ENCODE data around the gene EFCAB13. TPM values are rescaled to one million over a fixed set of nuclear protein-coding genes. Genes with fewer than 3 reads are reported as not detected.

The EFCAB13 gene, protein sequence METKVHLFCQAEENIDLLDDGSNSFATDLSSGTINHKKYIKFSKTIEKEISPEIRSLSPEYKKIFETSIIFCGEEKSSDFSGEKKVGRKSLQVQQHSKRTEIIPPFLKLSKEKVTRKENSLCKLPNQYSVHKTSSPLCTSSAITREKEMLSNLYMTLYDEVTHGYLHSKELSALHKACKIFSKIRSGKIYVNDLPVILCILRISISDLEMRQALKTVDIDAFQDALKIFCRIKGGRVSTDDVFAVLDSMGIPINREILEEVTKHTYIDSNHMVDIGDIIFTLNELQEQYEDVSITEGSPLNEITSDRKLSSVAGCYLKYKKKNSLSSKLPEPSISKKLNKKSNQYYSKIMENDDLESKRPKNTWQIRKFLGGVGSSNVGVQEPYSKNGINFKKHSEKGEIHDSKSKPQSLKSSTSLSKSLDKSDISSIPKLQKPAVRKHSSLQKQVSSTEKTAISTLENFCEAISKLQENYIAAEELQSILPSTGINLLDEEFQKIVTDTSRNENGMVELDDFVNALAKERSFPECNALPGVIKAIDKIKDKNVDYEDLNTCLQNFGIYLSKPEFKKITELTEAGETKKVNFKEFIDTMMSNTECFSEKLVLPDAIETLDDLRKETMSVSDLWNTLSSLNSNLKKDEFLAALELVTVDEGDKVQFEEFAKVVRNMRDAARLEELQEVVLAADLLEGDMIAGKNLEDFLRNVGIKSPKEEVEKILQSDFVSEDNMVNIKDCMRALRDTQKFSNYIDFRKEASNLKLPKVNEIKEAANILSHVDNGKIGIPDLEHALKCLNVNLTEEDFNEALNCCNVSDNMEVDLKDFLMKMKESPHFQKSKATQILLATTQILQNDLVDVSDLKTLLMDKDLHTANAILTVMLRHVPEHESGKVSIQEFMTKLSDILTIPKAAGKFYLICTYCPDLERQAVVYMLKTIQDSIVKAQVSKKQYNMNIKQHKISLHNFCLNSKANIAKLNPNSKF
- total RNA-seq = 1 to 10 TPM; 5.7 to 6.4 TPM

DNA sequence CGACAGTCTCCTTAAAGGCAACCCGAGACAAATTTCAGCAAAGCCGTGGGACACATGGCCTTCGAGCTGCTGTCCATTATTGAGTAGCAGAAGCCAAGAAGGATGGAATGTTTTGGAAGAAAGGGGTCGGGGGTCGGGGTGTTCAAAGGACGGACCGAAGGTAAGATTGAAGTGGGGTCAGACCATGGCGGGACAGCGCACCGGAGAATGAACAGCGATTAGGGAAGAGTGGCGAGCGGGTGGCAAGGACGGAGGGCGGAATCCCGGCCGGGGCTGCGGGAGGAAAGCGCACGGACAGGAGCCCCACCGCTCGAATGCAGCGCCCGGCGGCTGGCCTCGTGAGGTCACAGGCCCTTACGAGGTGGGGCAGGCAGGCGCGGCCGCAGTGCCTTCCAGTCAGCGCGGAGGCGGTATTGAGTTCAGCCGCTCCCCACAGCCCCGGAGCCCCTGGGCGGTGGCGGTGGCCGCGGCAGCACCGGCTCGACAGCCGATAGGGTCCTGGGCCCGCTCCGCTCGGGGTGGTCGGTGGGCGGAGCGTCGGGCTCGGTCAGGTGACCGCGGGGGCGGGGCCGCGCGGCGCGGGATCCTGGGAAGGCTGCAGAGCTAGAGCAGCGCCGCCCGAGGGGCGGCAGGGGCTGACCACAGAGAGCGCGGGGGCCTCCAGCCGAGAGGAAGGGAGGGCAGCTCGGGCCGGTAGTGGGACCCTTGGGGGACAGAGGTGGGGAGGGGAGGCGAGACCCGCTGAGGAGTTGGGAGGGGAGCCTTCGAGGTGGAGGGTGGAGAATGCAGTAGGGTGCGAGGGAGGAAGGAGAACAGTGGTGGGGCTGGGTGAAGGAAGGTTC lies at the start of gene EFCAB13:
Gene EFCAB13, plus strand, starts transcription at position 574 of the 842 bp plus-strand sequence. CDS start 4,399 bp downstream, outside the sequence.
- ChIA-PET CTCF (interaction anchor here (1.0 to 1.8 kb wide), 3 partner anchors 8 to 295 kb away, joined by 3 to 5 read pairs (median 3); no protein-coding TSS in a partner anchor), POLR2A (interaction anchor here (0.6 to 1.4 kb wide), 4 partner anchors 10 to 326 kb away, joined by 3 to 6 read pairs (median 4); partner anchors contain the start of genes CDC27 and KPNB1)
- peaks cover 19% of the 10 kb centered on the region for H3K27me3 Mint-ChIP-seq
- H3K27ac Mint-ChIP-seq = peak within 1 kb of the TSS; percentile 89
- H3K4me1 Mint-ChIP-seq = peaks cover 22% of the 10 kb centered on the region
- no peaks in the 10 kb centered on the region for H3K9me3 Mint-ChIP-seq
- peak; percentile 77 for DNase-seq
- peak within 1 kb of the TSS; percentile 98 for H3K4me3 Mint-ChIP-seq
- H3K36me3 Mint-ChIP-seq (ENCODE audit: low read depth) = no peaks in the 10 kb centered on the region

DNA sequence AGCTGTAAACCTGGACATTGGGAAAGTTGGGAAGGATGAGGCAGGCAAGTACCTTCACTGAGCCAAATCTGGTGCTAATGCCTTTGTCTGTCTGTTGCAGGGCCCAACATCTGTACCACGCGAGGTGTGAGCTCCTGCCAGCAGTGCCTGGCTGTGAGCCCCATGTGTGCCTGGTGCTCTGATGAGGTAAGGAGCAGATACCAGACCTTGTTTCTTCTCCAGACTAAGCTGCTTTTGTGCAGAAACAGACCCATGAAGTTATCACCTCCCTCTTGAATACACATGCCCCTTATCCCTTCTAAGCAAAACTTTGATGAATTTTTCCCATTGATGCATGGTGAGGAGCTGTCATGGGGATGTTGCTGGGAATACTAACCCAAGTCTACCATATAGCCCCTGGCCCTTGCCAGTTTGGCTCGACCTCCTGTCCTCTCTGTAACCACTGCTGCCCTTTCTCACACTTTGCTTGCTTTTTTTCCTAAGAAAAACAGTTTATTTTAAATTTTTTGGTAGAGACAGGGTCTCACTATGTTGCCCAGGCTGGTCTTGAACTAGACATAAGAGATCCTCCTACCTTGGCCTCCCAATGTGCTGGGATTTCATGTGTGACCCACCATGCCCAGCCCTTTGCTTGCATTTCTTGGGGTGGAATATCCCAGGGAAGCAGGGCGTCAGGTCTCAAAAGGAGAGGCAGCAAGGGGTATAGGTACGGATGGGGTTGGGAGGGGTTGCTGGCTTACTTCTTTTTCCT lies 49.3 kb upstream of the EFCAB13 start:
- Mint-ChIP-seq H3K4me1 (peaks cover 7% of the 10 kb centered on the region), H3K9me3 (peaks cover 2% of the 10 kb centered on the region), H3K27ac (no peak overlapping the region), H3K36me3 (ENCODE audit: low read depth) (peaks cover 1% of the 10 kb centered on the region), H3K4me3 (no peak overlapping the region), H3K27me3 (peaks cover 16% of the 10 kb centered on the region)
- ChIA-PET POLR2A (no interaction called here), CTCF (interaction anchor here (0.7 kb wide), 1 partner anchor 42 kb away, joined by 5 read pairs; no protein-coding TSS in a partner anchor)
- no peak for DNase-seq

DNA sequence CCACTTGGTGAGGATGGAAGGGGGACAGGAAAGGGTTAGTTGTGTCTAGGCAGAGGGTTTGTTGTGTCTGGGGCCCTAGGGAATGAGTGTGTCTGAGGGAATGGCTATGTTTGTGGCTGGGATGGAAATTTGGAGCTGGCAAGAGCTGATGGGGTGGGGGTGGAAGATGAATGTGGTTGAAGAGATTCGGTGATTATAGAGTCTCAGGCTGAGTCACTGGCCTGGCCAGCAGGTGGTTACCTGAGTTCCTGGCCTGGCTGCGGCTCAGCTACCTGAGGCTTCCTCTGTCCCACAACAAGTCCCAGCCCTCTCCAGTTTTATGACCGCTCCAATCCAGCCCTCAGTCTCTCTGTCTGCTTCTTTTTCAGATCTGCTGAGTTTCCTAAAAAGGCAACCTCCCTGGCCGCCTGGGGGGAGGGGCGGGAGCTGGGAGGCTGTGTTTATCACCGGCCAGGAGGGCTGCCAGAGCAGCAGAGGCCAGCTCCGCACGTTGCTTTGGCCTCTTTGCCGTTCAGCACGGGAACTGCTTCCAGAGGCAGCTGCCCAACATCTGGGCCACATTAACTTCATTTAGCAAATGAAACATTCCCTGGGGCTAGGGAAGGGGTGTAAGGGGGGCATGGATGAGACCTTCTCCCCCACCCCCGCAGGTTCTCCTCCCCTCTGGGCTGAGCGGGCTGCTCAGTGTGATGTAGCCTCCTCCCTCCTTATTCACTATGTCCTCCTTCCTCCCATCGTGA lies 48.3 kb upstream of the EFCAB13 start:
- no peak overlapping the region for H3K27ac Mint-ChIP-seq
- DNase-seq = no peak
- H3K4me3 Mint-ChIP-seq = no peak overlapping the region
- peaks cover 9% of the 10 kb centered on the region for H3K4me1 Mint-ChIP-seq
- no peaks in the 10 kb centered on the region for H3K9me3 Mint-ChIP-seq
- peaks cover 12% of the 10 kb centered on the region for H3K27me3 Mint-ChIP-seq
- no peaks in the 10 kb centered on the region for H3K36me3 Mint-ChIP-seq (ENCODE audit: low read depth)
- ChIA-PET CTCF (interaction anchor here (0.7 kb wide), 1 partner anchor 41 kb away, joined by 5 read pairs; no protein-coding TSS in a partner anchor), POLR2A (no interaction called here)

DNA sequence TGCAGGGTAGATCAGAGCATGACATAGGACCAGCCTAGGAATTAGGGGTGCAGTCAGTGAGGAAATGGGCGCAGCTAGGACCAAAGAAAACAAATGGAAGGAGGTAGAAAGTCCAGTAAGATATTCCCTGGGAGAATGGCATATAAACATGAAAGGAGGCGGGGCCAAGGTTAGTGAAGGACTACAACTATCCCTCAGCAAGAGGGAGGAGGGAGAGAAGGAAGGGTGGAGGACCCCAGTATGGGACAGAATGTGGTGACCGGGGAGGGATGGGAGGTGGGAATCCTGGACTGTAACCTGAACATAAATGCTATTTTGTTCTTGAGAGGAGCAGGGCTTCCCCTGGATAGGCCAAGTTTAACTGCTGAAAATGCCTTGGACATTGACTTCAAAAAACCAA lies 47.3 kb upstream of the EFCAB13 start:
- CTCF ChIA-PET = no interaction called here
- Mint-ChIP-seq H3K4me1 (peaks cover 9% of the 10 kb centered on the region), H3K36me3 (ENCODE audit: low read depth) (no peaks in the 10 kb centered on the region), H3K9me3 (no peaks in the 10 kb centered on the region), H3K27ac (no peak overlapping the region), H3K4me3 (no peak overlapping the region), H3K27me3 (peaks cover 9% of the 10 kb centered on the region)
- POLR2A ChIA-PET = no interaction called here
- no peak for DNase-seq

DNA sequence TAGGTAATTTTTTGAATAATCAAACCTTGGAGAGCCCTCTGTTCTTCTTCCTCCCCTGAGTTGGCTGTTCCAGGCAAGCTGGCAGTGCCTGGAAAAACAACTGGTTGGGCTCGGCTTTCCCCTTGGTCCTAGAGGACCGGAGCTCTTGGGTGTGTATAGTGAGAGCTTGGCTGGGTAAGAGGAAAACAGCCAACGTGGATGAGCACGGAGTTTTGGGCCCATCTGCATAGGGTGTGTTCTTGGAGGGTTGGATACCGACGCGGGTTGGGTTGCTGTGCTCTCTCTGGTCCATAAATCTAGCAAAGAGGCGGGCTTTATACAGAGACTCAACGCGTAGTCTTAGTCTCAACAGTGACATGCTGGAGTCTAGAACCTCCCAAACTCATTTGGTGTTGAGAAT lies 46.9 kb upstream of the EFCAB13 start:
- Mint-ChIP-seq H3K4me1 (peaks cover 9% of the 10 kb centered on the region), H3K27me3 (peaks cover 9% of the 10 kb centered on the region), H3K36me3 (ENCODE audit: low read depth) (no peaks in the 10 kb centered on the region), H3K9me3 (no peaks in the 10 kb centered on the region), H3K27ac (no peak overlapping the region), H3K4me3 (no peak overlapping the region)
- no peak for DNase-seq
- CTCF ChIA-PET = no interaction called here
- POLR2A ChIA-PET = no interaction called here

DNA sequence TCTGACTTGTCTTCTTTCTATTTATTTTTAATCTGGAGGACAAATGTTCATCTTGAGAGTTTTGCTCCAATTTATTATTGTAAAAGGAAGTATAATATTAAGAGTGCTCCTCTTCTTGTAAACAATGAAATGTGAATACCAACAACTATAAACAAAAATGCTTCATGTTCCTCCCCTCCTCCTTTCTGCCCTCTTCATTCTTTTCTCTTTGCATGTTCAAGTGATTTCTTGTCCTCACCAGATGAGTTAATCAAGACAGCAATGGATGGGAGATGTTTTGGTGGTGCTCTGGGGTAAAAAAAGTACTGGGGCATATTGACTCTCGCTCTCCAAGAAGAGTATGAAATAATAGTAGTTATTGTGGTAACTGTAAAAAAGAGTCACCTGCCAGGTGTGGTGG lies 45.8 kb upstream of the EFCAB13 start:
- H3K9me3 Mint-ChIP-seq = no peaks in the 10 kb centered on the region
- peaks cover 7% of the 10 kb centered on the region for H3K27me3 Mint-ChIP-seq
- CTCF ChIA-PET = no interaction called here
- H3K4me1 Mint-ChIP-seq = peaks cover 9% of the 10 kb centered on the region
- no peak overlapping the region for H3K27ac Mint-ChIP-seq
- no peak for DNase-seq
- no peaks in the 10 kb centered on the region for H3K36me3 Mint-ChIP-seq (ENCODE audit: low read depth)
- POLR2A ChIA-PET = no interaction called here
- no peak overlapping the region for H3K4me3 Mint-ChIP-seq

DNA sequence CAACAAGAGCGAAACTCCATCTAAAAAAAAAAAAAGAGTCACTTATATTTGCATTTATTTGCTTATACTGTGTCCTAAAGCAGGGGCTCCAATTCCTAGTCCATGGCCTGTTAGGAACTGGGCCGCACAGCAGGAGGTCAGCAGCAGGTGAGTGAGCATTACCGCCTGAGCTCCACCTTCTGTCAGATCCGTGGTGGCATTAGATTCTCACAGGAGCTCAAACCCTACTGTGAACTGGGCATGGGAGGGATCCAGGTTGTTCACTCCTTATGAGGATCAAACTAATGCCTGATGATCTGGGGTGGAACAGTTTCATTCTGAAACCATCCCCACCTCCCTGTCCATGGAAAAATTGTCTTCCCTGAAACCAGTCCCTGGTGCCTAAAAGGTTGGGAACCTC lies 45.2 kb upstream of the EFCAB13 start:
- Mint-ChIP-seq H3K4me3 (no peak overlapping the region), H3K9me3 (no peaks in the 10 kb centered on the region), H3K36me3 (ENCODE audit: low read depth) (no peaks in the 10 kb centered on the region), H3K4me1 (peaks cover 9% of the 10 kb centered on the region), H3K27me3 (peaks cover 5% of the 10 kb centered on the region), H3K27ac (no peak overlapping the region)
- POLR2A ChIA-PET = no interaction called here
- DNase-seq = no peak
- CTCF ChIA-PET = interaction anchor here (0.6 kb wide), 1 partner anchor 304 kb away, joined by 4 read pairs; no protein-coding TSS in a partner anchor

DNA sequence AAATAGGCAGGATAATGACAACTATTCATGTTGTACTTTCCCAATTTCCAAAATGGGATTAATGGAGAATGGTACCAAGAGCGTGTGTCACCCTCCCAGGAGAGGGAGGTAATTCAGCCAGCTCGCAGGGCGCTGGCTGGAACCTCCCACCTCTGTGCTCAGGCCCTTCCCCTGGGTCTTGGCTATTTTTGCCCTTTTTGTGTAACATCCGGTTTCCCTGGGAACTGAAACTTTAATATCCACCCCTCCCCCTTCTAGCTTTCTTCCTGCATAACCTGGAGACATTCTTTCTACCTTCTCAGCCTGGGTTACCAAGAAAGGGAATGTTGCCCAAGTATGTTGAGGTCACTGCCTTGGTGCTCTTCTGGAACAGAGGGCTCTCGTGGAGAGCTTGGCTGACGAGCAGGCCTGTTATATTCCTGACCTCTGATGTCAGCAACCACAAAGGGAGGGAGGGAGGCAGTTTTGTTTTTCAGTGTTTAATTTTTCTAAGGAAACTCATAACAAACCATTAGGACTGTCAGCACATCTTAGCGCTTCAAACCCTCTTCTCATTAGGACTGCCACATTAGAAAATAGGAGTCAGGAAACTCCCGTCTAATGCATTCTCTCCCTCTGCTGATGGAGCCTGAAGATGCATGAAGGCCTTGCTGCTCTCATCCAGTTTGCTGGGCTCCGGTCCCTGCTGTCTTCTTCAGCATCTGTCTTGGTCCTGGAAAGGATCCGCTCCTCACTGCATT lies 44.5 kb upstream of the EFCAB13 start:
- CTCF ChIA-PET = interaction anchor here (0.6 kb wide), 1 partner anchor 304 kb away, joined by 4 read pairs; no protein-coding TSS in a partner anchor
- H3K4me1 Mint-ChIP-seq = peaks cover 9% of the 10 kb centered on the region
- DNase-seq = no peak
- no peaks in the 10 kb centered on the region for H3K36me3 Mint-ChIP-seq (ENCODE audit: low read depth)
- no peaks in the 10 kb centered on the region for H3K9me3 Mint-ChIP-seq
- H3K4me3 Mint-ChIP-seq = no peak overlapping the region
- H3K27ac Mint-ChIP-seq = no peak overlapping the region
- POLR2A ChIA-PET = no interaction called here
- H3K27me3 Mint-ChIP-seq = peaks cover 4% of the 10 kb centered on the region

DNA sequence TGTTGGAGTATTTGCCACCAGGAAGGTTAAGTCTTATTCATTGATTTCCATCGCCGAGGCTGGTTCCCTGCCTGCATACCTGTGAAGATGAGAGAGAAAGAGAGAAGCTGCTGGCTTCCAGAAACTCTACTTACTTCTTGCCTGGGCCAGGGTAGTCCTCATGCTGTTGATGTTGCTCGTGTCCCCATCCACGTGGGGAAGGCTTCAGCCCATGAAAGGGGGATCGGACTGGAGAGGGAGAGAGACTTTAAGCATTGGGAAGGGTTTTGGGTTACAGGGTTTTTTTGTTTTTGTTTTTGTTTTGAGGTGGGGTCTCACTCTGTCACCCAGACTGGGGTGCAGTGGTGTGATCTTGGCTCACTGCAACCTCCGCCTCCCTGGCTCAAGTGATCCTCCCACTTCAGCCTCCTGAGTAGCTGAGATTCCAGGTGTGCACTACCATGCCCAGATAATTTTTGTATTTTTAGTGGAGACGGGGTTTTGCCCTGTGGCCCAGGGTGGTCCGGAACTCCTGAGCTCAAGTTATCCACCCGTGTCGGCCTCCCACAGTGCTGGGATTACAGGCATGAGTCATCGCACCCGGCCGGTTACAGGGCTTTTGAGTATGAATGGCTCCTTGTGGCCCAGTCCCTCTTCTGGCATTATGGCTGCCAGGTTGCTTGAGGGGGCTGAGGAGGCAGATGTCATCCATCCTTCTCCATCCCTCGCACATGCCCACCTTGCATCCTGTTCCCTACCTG lies 43.5 kb upstream of the EFCAB13 start:
- DNase-seq = no peak
- H3K4me1 Mint-ChIP-seq = peaks cover 9% of the 10 kb centered on the region
- ChIA-PET CTCF (no interaction called here), POLR2A (no interaction called here)
- H3K9me3 Mint-ChIP-seq = no peaks in the 10 kb centered on the region
- peaks cover 4% of the 10 kb centered on the region for H3K27me3 Mint-ChIP-seq
- no peaks in the 10 kb centered on the region for H3K36me3 Mint-ChIP-seq (ENCODE audit: low read depth)
- H3K4me3 Mint-ChIP-seq = no peak overlapping the region
- H3K27ac Mint-ChIP-seq = no peak overlapping the region

DNA sequence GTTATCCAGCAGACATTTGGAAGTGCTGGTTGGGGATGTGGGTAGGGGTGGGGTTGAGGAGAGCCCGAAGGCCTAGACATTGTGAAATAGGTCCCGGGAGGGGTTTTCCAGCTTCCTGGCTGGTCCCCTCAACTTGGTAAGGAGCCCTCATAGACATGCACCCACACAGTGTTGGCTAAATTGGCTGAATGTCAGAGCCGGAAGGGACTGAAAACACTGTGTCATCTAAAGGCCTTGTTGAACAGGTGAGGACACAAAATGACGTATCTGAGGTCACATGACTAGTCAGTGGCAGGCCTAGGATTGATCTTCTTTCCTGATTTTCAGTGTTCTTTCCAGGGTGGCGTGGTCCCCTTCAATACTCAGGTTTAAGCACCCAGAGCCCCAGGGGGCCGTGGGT lies 42.5 kb upstream of the EFCAB13 start:
- H3K27ac Mint-ChIP-seq = no peak overlapping the region
- H3K36me3 Mint-ChIP-seq (ENCODE audit: low read depth) = no peaks in the 10 kb centered on the region
- no peaks in the 10 kb centered on the region for H3K9me3 Mint-ChIP-seq
- no peak for DNase-seq
- H3K27me3 Mint-ChIP-seq = peaks cover 4% of the 10 kb centered on the region
- CTCF ChIA-PET = no interaction called here
- peaks cover 13% of the 10 kb centered on the region for H3K4me1 Mint-ChIP-seq
- H3K4me3 Mint-ChIP-seq = no peak overlapping the region
- POLR2A ChIA-PET = no interaction called here

DNA sequence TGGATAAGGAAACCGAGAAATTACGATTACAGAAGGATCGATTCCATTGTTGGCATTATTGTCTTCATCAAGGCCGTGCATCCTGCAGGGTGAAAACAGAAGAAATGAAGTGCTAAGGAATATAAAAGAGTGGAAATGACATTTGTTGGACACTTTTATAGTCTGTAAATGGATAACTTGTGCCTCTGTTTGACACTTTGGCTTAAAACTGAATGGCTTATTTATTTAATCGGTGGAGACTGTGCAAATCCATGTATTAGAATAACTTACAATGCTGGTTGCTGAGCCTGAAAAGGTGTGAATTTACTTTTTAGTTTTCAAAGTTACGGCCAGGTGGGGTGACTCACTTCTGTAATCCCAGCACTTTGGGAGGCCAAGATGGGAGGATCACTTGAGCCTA lies 38.8 kb upstream of the EFCAB13 start:
- Mint-ChIP-seq H3K9me3 (no peaks in the 10 kb centered on the region), H3K4me3 (no peak overlapping the region), H3K4me1 (peaks cover 17% of the 10 kb centered on the region), H3K27me3 (peaks cover 4% of the 10 kb centered on the region), H3K36me3 (ENCODE audit: low read depth) (no peaks in the 10 kb centered on the region), H3K27ac (no peak overlapping the region)
- CTCF ChIA-PET = no interaction called here
- DNase-seq = no peak
- POLR2A ChIA-PET = no interaction called here

Measured in activated CD4-positive, alpha-beta memory T cell treated with anti-CD3 and anti-CD28 coated beads, Interleukin-2, amount 10 ng/mL, durations not matched to agents 7 days and 5 days (primary cell).